Prostate gland (tissue), 2 donors: ENCODE results near the gene GRAP2. TPM values are rescaled to one million over a fixed set of nuclear protein-coding genes. Genes with fewer than 3 reads are reported as not detected.

ENCODE experiments used
- DNase-seq: peaks from one replicate; pipeline ENCODE4 v3.0.0-alpha.2; 2019; ENCODE audit warnings: low spot score
- H3K27ac ChIP-seq, 2 donors: fragments of 200-600 bp; sonication (generic); 2 replicates each; pipeline ENCODE4 v1.5.1; 2017 to 2019
- H3K27me3 ChIP-seq: fragments of 200-600 bp; sonication (generic); replicated peaks from 2 replicates; pipeline ENCODE4 v1.5.1; 2019; ENCODE audit not compliant: insufficient read depth
- H3K36me3 ChIP-seq, 2 donors: fragments of 200-600 bp; sonication (generic); 1 replicate in 1 of 2; 2 replicates in 1 of 2; pipeline versions ENCODE4 v1.5.1 to v1.8.1; 2017 to 2019
- H3K4me1 ChIP-seq: fragments of 200-600 bp; sonication (generic); replicated peaks from 2 replicates; pipeline ENCODE4 v1.5.1; 2019
- H3K4me3 ChIP-seq, 2 donors: fragments of 200-600 bp; sonication (generic); 2 replicates each; pipeline ENCODE4 v1.5.1; 2017 to 2019
- H3K9me3 ChIP-seq: fragments of 200-600 bp; sonication (generic); 2 replicates; pipeline ENCODE4 v1.5.1; 2017
- POLR2A ChIP-seq: fragments of 450-650 bp; IDR thresholded peaks from one replicate; pipeline ENCODE4 v1.6.1; 2016; ENCODE audit warnings: antibody characterized with exemption, mild to moderate bottlenecking
- POLR2AphosphoS5 ChIP-seq: sonication (generic); formaldehyde crosslinking; IDR thresholded peaks from one replicate; pipeline ENCODE4 v1.6.1; 2017; ENCODE audit warnings: antibody characterized with exemption
- WGBS: methylation state at CpG from one replicate; pipeline ENCODE4 v1.1.5; 2018; 5-methylcytosine and 5-hydroxymethylcytosine counted together
- intact Hi-C: fragments of 100-400 bp; cut with DNase I; formaldehyde crosslinking; loops from one replicate; pipeline ENCODE4 v1.14.2; 2022
- total RNA-seq, 2 donors: library from RNA; depleted of rRNA; stranded (reverse); fragments of >200 nt; gene quantifications; one replicate each; pipeline ENCODE4 v1.1.0, GENCODE V29; 2016
- TF ChIP-seq, protein P1 (sequence below), 4 experiments: fragments of 200-600 bp in 2 of 4; fragments of 450-650 bp in 2 of 4; sonication (generic) in 2 of 4; IDR thresholded peaks; 1 replicate in 3 of 4; 2 replicates in 1 of 4; pipeline ENCODE4 v1.5.1; 2016 to 2019; ENCODE audit warnings: antibody characterized with exemption in 4 of 4, mild to moderate bottlenecking in 2 of 4, moderate library complexity in 2 of 4

Gene GRAP2
- total RNA-seq, 2 donors from 2014 or later = 0.91 to 2.2 TPM

DNA sequence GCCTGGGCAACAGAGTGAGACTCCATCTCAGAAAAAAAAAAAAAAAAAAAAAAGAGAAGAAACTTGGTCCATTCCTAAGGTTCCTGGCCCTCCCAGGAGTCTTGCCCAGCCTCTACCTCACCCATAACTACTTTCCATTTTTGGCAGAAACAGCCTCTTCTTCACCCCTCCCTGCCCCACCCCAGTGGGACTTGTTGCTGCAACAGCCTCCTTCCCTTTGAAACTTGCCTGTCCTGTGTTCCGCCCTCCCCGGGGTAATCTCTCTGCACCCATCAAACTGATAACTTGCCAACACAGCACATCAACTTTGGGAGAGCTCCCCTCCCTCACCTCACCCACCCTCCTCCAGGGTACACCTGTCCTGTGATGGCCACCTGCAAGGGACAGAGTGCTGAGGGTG lies 83.9 kb downstream of the GRAP2 start:
- 41% methylated on average over 2 of the region's 2 CpGs for WGBS
- no peaks in the 10 kb centered on the region for H3K9me3 ChIP-seq
- no peak for DNase-seq
- intact Hi-C loops = no loop called here
- no peaks in the 10 kb centered on the region for H3K27me3 ChIP-seq
- TF ChIP-seq, protein P1, sequence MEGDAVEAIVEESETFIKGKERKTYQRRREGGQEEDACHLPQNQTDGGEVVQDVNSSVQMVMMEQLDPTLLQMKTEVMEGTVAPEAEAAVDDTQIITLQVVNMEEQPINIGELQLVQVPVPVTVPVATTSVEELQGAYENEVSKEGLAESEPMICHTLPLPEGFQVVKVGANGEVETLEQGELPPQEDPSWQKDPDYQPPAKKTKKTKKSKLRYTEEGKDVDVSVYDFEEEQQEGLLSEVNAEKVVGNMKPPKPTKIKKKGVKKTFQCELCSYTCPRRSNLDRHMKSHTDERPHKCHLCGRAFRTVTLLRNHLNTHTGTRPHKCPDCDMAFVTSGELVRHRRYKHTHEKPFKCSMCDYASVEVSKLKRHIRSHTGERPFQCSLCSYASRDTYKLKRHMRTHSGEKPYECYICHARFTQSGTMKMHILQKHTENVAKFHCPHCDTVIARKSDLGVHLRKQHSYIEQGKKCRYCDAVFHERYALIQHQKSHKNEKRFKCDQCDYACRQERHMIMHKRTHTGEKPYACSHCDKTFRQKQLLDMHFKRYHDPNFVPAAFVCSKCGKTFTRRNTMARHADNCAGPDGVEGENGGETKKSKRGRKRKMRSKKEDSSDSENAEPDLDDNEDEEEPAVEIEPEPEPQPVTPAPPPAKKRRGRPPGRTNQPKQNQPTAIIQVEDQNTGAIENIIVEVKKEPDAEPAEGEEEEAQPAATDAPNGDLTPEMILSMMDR (IDR thresholded peaks at IDR 0.05) = no peak
- no peak for TF ChIP-seq POLR2A
- TF ChIP-seq POLR2AphosphoS5 = no peak
- H3K36me3 ChIP-seq = no peaks in the 10 kb centered on the region
- H3K4me3 ChIP-seq = no peak overlapping the region
- H3K27ac ChIP-seq = no peak overlapping the region
- H3K4me1 ChIP-seq = no peaks in the 10 kb centered on the region

DNA sequence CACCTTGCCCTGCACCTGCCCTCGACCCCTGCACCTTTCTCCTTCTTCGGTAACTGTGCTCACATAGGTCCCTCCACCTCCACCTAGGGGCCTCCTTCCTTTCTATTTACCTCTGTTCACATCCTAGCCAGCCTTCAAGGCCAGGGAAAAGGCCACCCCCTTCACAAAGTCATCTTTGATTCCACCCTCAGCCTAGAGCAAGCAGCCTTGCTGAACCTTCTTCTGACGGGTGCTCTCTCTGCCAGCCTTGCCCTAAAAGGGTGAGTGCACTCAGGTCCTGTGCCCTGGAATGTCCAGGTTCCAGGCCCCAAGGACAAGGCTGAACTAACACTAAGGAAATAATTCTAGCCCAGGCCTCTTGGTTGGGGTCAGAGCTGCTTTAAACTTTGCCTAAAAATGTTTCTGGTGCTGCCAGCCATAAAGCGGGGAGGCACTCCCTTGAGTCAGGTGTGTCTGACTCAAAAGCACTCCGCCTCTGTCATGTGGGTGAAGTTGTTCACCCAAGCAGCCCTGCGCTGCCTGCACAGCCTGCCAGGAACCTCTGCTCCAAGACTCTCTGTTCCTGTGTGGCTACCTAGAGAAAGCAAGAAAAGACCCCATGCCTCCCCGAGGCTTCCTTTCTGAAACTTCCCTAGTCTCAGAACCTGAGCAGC lies 84.6 kb downstream of the GRAP2 start:
- 80% methylated on average over 7 of the region's 7 CpGs for WGBS
- intact Hi-C loops = no loop called here
- no peaks in the 10 kb centered on the region for H3K4me1 ChIP-seq
- DNase-seq = no peak
- H3K36me3 ChIP-seq = no peaks in the 10 kb centered on the region
- H3K27ac ChIP-seq = no peak overlapping the region
- no peaks in the 10 kb centered on the region for H3K27me3 ChIP-seq
- no peak overlapping the region for H3K4me3 ChIP-seq
- H3K9me3 ChIP-seq = no peaks in the 10 kb centered on the region
- TF ChIP-seq, protein P1 (IDR thresholded peaks at IDR 0.05) = no peak
- peak; percentile 30 for TF ChIP-seq POLR2A
- TF ChIP-seq POLR2AphosphoS5 = no peak

DNA sequence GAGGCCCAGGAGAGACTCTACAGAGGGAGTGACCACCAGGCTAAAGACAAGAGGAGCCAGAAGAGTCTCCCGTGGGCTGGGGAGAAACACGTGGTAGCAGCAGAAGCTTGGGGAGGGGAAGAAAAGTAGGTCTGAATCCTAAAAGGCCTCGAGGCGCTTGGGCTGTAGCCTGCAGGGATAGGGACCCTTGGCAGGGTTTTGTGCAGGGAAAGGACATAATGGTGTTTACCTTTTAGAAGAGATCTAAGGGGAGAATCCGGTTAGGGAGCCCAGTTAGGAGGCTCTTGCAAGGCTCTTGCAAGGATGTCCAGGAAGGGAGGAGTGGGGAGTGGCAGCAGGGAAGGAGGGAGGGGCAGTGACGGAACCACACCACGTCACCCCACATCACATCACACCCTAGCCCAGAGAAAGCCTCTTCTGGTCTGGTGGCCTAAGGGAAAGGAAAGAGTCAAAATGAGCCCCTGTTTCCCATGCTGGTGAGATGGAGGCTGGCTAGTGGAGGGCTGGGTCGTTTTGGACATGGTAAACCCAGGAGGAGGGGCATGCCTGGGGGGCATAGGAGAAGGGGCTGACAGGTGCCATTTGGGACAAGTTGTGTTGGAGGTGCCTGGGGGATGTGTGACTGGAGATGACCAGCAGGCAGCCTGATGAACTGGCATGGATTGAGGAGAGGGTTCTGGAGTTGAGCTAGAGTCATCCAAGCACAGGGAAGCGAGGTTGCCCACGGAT lies 87.7 kb downstream of the GRAP2 start:
- Histone ChIP-seq H3K27ac (no peak overlapping the region), H3K4me3 (no peak overlapping the region), H3K36me3 (no peaks in the 10 kb centered on the region), H3K4me1 (no peaks in the 10 kb centered on the region), H3K9me3 (no peaks in the 10 kb centered on the region), H3K27me3 (no peaks in the 10 kb centered on the region)
- no peak for DNase-seq
- WGBS = 64% methylated on average over 10 of the region's 10 CpGs
- TF ChIP-seq POLR2A (no peak), POLR2AphosphoS5 (no peak)
- TF ChIP-seq, protein P1 (IDR thresholded peaks at IDR 0.05) = no peak
- intact Hi-C loops = no loop called here

DNA sequence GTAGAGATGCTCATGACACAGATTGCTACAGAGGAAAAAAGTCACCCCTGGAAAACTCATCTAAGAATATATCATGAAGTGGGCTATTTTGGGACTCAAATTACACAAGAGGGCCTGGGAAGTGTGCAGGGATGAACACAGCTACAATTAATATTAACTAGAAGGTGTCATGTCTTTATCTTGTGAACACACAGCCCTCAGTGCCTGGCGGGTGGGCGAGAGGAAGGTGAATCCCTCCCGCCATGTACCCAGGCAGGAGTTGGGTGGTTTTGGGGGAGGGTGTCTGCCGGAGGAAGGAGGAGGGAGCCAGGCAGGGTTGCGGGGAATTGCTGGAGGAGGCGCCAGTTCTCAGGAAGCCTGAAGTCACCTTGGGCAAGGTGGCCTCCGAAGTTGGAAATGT lies 88.7 kb downstream of the GRAP2 start:
- intact Hi-C loops = no loop called here
- Histone ChIP-seq H3K36me3 (no peaks in the 10 kb centered on the region), H3K27me3 (no peaks in the 10 kb centered on the region), H3K4me1 (no peaks in the 10 kb centered on the region), H3K9me3 (no peaks in the 10 kb centered on the region), H3K4me3 (no peak overlapping the region), H3K27ac (no peak overlapping the region)
- TF ChIP-seq POLR2AphosphoS5 (no peak), POLR2A (no peak)
- TF ChIP-seq, protein P1 (IDR thresholded peaks at IDR 0.05) = no peak
- no peak for DNase-seq
- WGBS = 89% methylated on average over 7 of the region's 7 CpGs

DNA sequence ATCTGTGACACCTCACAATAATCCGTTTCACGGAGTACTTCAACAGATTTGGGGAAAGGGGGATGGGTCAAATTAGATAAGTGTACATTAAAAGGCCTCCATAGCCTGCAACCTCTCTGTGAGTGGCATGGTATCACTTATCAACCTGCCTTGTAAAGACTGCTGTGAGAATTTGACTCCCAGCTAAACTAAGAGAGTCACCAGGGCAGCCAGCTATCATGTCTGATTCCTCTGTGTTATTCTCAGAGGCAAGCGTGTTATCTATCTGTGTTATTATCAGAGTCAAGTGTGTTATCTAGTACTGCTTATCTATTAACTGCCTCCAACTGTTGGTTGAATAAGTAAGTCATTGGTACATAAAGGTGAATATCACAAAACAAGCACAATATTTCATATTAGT lies 89.8 kb downstream of the GRAP2 start:
- TF ChIP-seq, protein P1 (IDR thresholded peaks at IDR 0.05) = no peak
- no peak for TF ChIP-seq POLR2A
- TF ChIP-seq POLR2AphosphoS5 = no peak
- 95% methylated on average over 3 of the region's 3 CpGs for WGBS
- no peaks in the 10 kb centered on the region for H3K9me3 ChIP-seq
- DNase-seq = no peak
- H3K4me1 ChIP-seq = no peaks in the 10 kb centered on the region
- H3K4me3 ChIP-seq = no peak overlapping the region
- intact Hi-C loops = no loop called here
- no peaks in the 10 kb centered on the region for H3K36me3 ChIP-seq
- H3K27me3 ChIP-seq = no peaks in the 10 kb centered on the region
- H3K27ac ChIP-seq = no peak overlapping the region
